GM12891 (cell line): ENCODE results near the gene KLK12.

Experiments used
- PAX5 ChIP-seq: IDR thresholded peaks from 2 replicates; pipeline ENCODE4 v1.6.1; 2011; ENCODE audit warnings: low read length, moderate library complexity, mild to moderate bottlenecking; ENCODE audit not compliant: insufficient read depth, severe bottlenecking
- POLR2A ChIP-seq: IDR thresholded peaks from 2 replicates; pipeline ENCODE4 v1.6.1; 2011; ENCODE audit warnings: low read depth, low read length, control low read depth
- POLR2AphosphoS5 ChIP-seq: IDR thresholded peaks from 2 replicates; pipeline ENCODE4 v1.6.1; 2011; ENCODE audit warnings: low read depth, low read length, control low read depth
- SPI1 ChIP-seq: IDR thresholded peaks from 2 replicates; pipeline ENCODE4 v1.6.1; 2011; ENCODE audit warnings: low read depth, low read length, control low read depth
- TAF1 ChIP-seq: IDR thresholded peaks from 2 replicates; pipeline ENCODE4 v1.6.1; 2011; ENCODE audit warnings: low read depth, low read length, control low read depth

GRCh38 chr19:51031220-51031879, 3.5 kb downstream of the KLK12 start:
- TF ChIP-seq POLR2AphosphoS5, result no peak
- no peak for TF ChIP-seq POLR2A
- no peak for TF ChIP-seq PAX5
- TF ChIP-seq TAF1, result no peak
- TF ChIP-seq SPI1, result no peak
